GM23338 (cell line): ENCODE measurements around the gene RAPGEF5. TPM values are rescaled to one million over a fixed set of nuclear protein-coding genes. Genes with fewer than 3 reads are reported as not detected.

Experiments
- ATAC-seq: fragments of 200-7000 bp; cut with Tn5 transposase; 3 replicates; pipeline ENCODE4 v1.9.1; 2020
- DNase-seq: peaks from one replicate; pipeline ENCODE4 v3.0.0-alpha.2; 2015; ENCODE audit warnings: low spot score
- H2AFZ ChIP-seq: fragments of 200-600 bp; sonication (generic); 2 replicates; pipeline ENCODE4 v1.8.0; 2016; ENCODE audit warnings: antibody characterized with exemption, mild to moderate bottlenecking, moderate library complexity
- H3F3A ChIP-seq: fragments of 200-600 bp; sonication (generic); replicated peaks from 2 replicates; pipeline ENCODE4 v1.8.0; 2017; ENCODE audit warnings: antibody characterized with exemption, mixed run types, low read depth
- H3K27ac ChIP-seq: fragments of 200-600 bp; sonication (generic); 2 replicates; pipeline ENCODE4 v1.6.1; 2016; ENCODE audit warnings: low read depth
- H3K27me3 ChIP-seq: fragments of 200-600 bp; sonication (generic); 2 replicates; pipeline ENCODE4 v1.8.0; 2016; ENCODE audit warnings: mild to moderate bottlenecking, mixed run types, moderate library complexity; ENCODE audit not compliant: insufficient read depth
- H3K36me3 ChIP-seq: fragments of 200-600 bp; sonication (generic); 2 replicates; pipeline ENCODE4 v1.8.0; 2016; ENCODE audit warnings: mild to moderate bottlenecking; ENCODE audit not compliant: insufficient read depth
- H3K4me1 ChIP-seq: fragments of 200-600 bp; sonication (generic); 2 replicates; pipeline ENCODE4 v1.8.0; 2016; ENCODE audit warnings: mild to moderate bottlenecking, moderate library complexity; ENCODE audit not compliant: insufficient read depth
- H3K4me2 ChIP-seq: fragments of 200-600 bp; sonication (generic); 2 replicates; pipeline ENCODE4 v1.7.1; 2017; ENCODE audit warnings: mixed run types
- H3K4me3 ChIP-seq: fragments of 200-600 bp; sonication (generic); 2 replicates; pipeline ENCODE4 v1.6.1; 2016; ENCODE audit warnings: mixed run types
- H3K79me2 ChIP-seq: fragments of 200-600 bp; sonication (generic); replicated peaks from 2 replicates; pipeline ENCODE4 v1.8.0; 2017; ENCODE audit warnings: mild to moderate bottlenecking; ENCODE audit not compliant: insufficient read depth
- H3K9me2 ChIP-seq: fragments of 200-600 bp; sonication (generic); 2 replicates; pipeline ENCODE4 v1.8.0; 2017; ENCODE audit not compliant: insufficient read depth
- H4K20me1 ChIP-seq: fragments of 200-600 bp; sonication (generic); replicated peaks from 2 replicates; pipeline ENCODE4 v1.8.0; 2017; ENCODE audit warnings: mild to moderate bottlenecking; ENCODE audit not compliant: insufficient read depth
- H3K27ac Mint-ChIP-seq: 2 replicates; pipeline ENCODE4 v1.8.0; 2020; ENCODE audit warnings: inconsistent platforms, mild to moderate bottlenecking, moderate library complexity, mixed read lengths
- H3K27me3 Mint-ChIP-seq: 3 replicates; pipeline ENCODE4 v1.8.0; 2022; ENCODE audit warnings: low read depth, mild to moderate bottlenecking, moderate library complexity, mixed read lengths, inconsistent platforms; ENCODE audit not compliant: insufficient read depth, poor library complexity
- H3K36me3 Mint-ChIP-seq: 3 replicates; pipeline ENCODE4 v1.8.0; 2021; ENCODE audit warnings: low read depth, mild to moderate bottlenecking, inconsistent platforms, moderate library complexity, mixed read lengths
- H3K4me1 Mint-ChIP-seq: 3 replicates; pipeline ENCODE4 v1.8.0; 2020; ENCODE audit warnings: mild to moderate bottlenecking, inconsistent platforms, mixed read lengths
- H3K4me3 Mint-ChIP-seq: 3 replicates; pipeline ENCODE4 v1.8.0; 2021; ENCODE audit warnings: moderate library complexity, mild to moderate bottlenecking, inconsistent platforms, mixed read lengths
- H3K9me3 Mint-ChIP-seq: 3 replicates; pipeline ENCODE4 v1.8.0; 2020; ENCODE audit warnings: moderate library complexity, mild to moderate bottlenecking, inconsistent platforms, mixed read lengths
- CREB1 ChIP-seq: fragments of 250-450 bp; sonication (Bioruptor Pico); IDR thresholded peaks from 2 replicates; pipeline ENCODE4 v1.5.0; 2020; ENCODE audit warnings: low read depth, mild to moderate bottlenecking, moderate library complexity
- CTCF ChIP-seq, 2 experiments: fragments of 200-600 bp in 1 of 2; sonication (generic) in 1 of 2; conservative IDR thresholded peaks; 2 replicates each; pipeline versions ENCODE4 v1.5.1 to v1.6.1; 2016 to 2017; ENCODE audit warnings: antibody characterized with exemption in 2 of 2, low read depth in 2 of 2, mild to moderate bottlenecking in 2 of 2, moderate library complexity in 1 of 2
- ETS1 ChIP-seq: IDR thresholded peaks from 2 replicates; pipeline ENCODE4 v1.6.1; 2016; ENCODE audit warnings: antibody characterized with exemption
- EZH2 ChIP-seq: fragments of 200-600 bp; sonication (generic); IDR thresholded peaks from one replicate; pipeline ENCODE4 v1.8.0; 2017; ENCODE audit warnings: antibody characterized with exemption, mild to moderate bottlenecking, low read depth; ENCODE audit not compliant: unreplicated experiment
- EZH2phosphoT487 ChIP-seq: fragments of 200-600 bp; sonication (generic); IDR thresholded peaks from one replicate; pipeline ENCODE4 v1.8.1; 2018; ENCODE audit warnings: antibody characterized with exemption; ENCODE audit not compliant: unreplicated experiment
- JUNB ChIP-seq: IDR thresholded peaks from one replicate; pipeline ENCODE4 v1.6.1; 2016; ENCODE audit warnings: antibody characterized with exemption; ENCODE audit not compliant: unreplicated experiment
- NANOG ChIP-seq: IDR thresholded peaks from 2 replicates; pipeline ENCODE4 v1.6.1; 2016; ENCODE audit warnings: antibody characterized with exemption, borderline replicate concordance
- POLR2AphosphoS5 ChIP-seq: IDR thresholded peaks from 2 replicates; pipeline ENCODE4 v1.6.1; 2016; ENCODE audit warnings: antibody characterized with exemption, low read depth
- REST ChIP-seq: IDR thresholded peaks from one replicate; pipeline ENCODE4 v1.6.1; 2018; ENCODE audit warnings: antibody characterized with exemption; ENCODE audit not compliant: unreplicated experiment
- STAT1 ChIP-seq: IDR thresholded peaks from one replicate; pipeline ENCODE4 v1.6.1; 2016; ENCODE audit warnings: antibody characterized with exemption; ENCODE audit not compliant: unreplicated experiment
- ZNF114 ChIP-seq: fragments of 250-450 bp; sonication (Bioruptor Pico); IDR thresholded peaks from 2 replicates; pipeline ENCODE4 v1.5.0; 2020; ENCODE audit warnings: mild to moderate bottlenecking, moderate library complexity
- polyA plus RNA-seq: library from polyadenylated mRNA; unstranded; fragments of >200 nt; fragmentation: Nextera tagmentation; extraction: Ambion mirVana; gene quantifications from 2 replicates; pipeline ENCODE4 v1.2.1, GENCODE V29; 2016
- total RNA-seq: library from RNA; depleted of rRNA; stranded (reverse); fragments of >200 nt; shearing (Covaris generic); gene quantifications from 2 replicates; pipeline ENCODE4 v1.2.3, GENCODE V29; 2014

The RAPGEF5 gene
- total and polyA plus RNA-seq, 2 experiments from 2014 or later, result 6.3 to 13.1 TPM

- TF ChIP-seq REST, result no peak
- no peak for TF ChIP-seq POLR2AphosphoS5
- no peak for TF ChIP-seq JUNB
Measured at GRCh38 chr7:22192801-22193200, 164.2 kb downstream of the RAPGEF5 start (continued).

- Histone ChIP-seq H3K4me1 (peaks cover 56% of the 10 kb centered on the region), H3K4me2 (0 out of 2 replicates have a peak overlapping the region, but pooled peaks have one; percentile 12), H3K79me2 (no peaks in the 10 kb centered on the region), H4K20me1 (no peaks in the 10 kb centered on the region; the same call in 1 of the 2 replicates), H3K9me2 (no peaks in the 10 kb centered on the region), H3K27ac (no peak overlapping the region), H3K36me3 (no peaks in the 10 kb centered on the region), H2AFZ (no peak overlapping the region), H3K27me3 (peaks cover 21% of the 10 kb centered on the region; the same call in 1 of the 2 replicates), H3F3A (no peaks in the 10 kb centered on the region), H3K4me3 (no peak overlapping the region)
- Mint-ChIP-seq H3K27me3 (peaks cover 8% of the 10 kb centered on the region), H3K27ac (no peak overlapping the region), H3K9me3 (no peaks in the 10 kb centered on the region), H3K4me1 (peaks cover 68% of the 10 kb centered on the region), H3K4me3 (no peak overlapping the region), H3K36me3 (0 out of 3 replicates have a peak, but pooled peaks cover 4% of the 10 kb centered on the region)
- ATAC-seq (no peak), DNase-seq (no peak)
- TF ChIP-seq EZH2phosphoT487 (no peak), JUNB (no peak)
Measured at GRCh38 chr7:22190736-22191135, 166.2 kb downstream of the RAPGEF5 start.

GRCh38 chr7:22189741-22190140 lies 167.2 kb downstream of the RAPGEF5 start:
- Histone ChIP-seq H3K9me2 (no peaks in the 10 kb centered on the region), H3F3A (no peaks in the 10 kb centered on the region), H3K4me2 (no peak overlapping the region), H3K36me3 (no peaks in the 10 kb centered on the region), H3K4me1 (peaks cover 53% of the 10 kb centered on the region), H3K27ac (0 out of 2 replicates have a peak overlapping the region, but pooled peaks have one; percentile 13), H2AFZ (no peak overlapping the region), H3K27me3 (peaks cover 12% of the 10 kb centered on the region; the same call in 1 of the 2 replicates), H3K4me3 (no peak overlapping the region), H4K20me1 (no peaks in the 10 kb centered on the region), H3K79me2 (no peaks in the 10 kb centered on the region)
- Mint-ChIP-seq H3K4me3 (no peak overlapping the region), H3K36me3 (0 out of 3 replicates have a peak, but pooled peaks cover 4% of the 10 kb centered on the region), H3K4me1 (peaks cover 67% of the 10 kb centered on the region), H3K9me3 (no peaks in the 10 kb centered on the region), H3K27me3 (peaks cover 6% of the 10 kb centered on the region), H3K27ac (no peak overlapping the region; the same call in 1 of the 2 replicates)
- DNase-seq (no peak), ATAC-seq (no peak)
- no peak for TF ChIP-seq CTCF (conservative IDR thresholded peaks at IDR 0.05; ENCODE audit: low read depth in 2 of 2)
- no peak for TF ChIP-seq CREB1 (CRISPR knock-in tag)
- no peak for TF ChIP-seq ZNF114
- no peak for TF ChIP-seq EZH2
- no peak for TF ChIP-seq POLR2AphosphoS5
- TF ChIP-seq EZH2phosphoT487, result no peak
- TF ChIP-seq STAT1, result no peak
- TF ChIP-seq NANOG, result no peak
- no peak for TF ChIP-seq ETS1
